PC-9 (cell line): ENCODE data around the gene SNAI3. TPM values are rescaled to one million over a fixed set of nuclear protein-coding genes. Genes with fewer than 3 reads are reported as not detected.

Experiments
- BruUV-seq: library from RNA; stranded (reverse); fragments of 400-500 nt; replicated peaks from 2 replicates; lab custom pipeline; 2021; lab: Mats Ljungman, UMichigan
- CTCF ChIA-PET: fragments of 300-600 bp; sonication (Branson Sonifier 250); formaldehyde crosslinking; loops from one replicate; lab custom pipeline; 2022; ENCODE audit warnings: antibody characterized with exemption; lab: Charles Lee
- POLR2A ChIA-PET: fragments of 300-600 bp; sonication (Branson Sonifier 250); formaldehyde crosslinking; loops from one replicate; lab custom pipeline; 2022; ENCODE audit warnings: antibody characterized with exemption; ENCODE audit not compliant: unreplicated experiment; lab: Charles Lee
- DNase-seq, 2 experiments: peaks; one replicate each; pipeline versions ENCODE4 v3.0.0 to v3.0.0-alpha.2; 2015 to 2022; ENCODE audit warnings: mixed read lengths in 1 of 2
- H2AFZ ChIP-seq: fragments of 200-600 bp; sonication (generic); 2 replicates; pipeline ENCODE4 v1.8.1; 2017; ENCODE audit warnings: antibody characterized with exemption
- H3F3A ChIP-seq: fragments of 200-600 bp; sonication (generic); 2 replicates; pipeline ENCODE4 v1.8.1; 2017; ENCODE audit warnings: antibody characterized with exemption, mild to moderate bottlenecking, low read depth; ENCODE audit not compliant: insufficient read depth
- H3K27ac ChIP-seq: fragments of 200-600 bp; sonication (generic); 2 replicates; pipeline ENCODE4 v1.6.1; 2016; ENCODE audit warnings: mixed run types
- H3K27me3 ChIP-seq: fragments of 200-600 bp; sonication (generic); 2 replicates; pipeline ENCODE4 v1.6.1; 2016; ENCODE audit warnings: low read depth, mixed run types; ENCODE audit not compliant: insufficient read depth
- H3K36me3 ChIP-seq: fragments of 200-600 bp; sonication (generic); 2 replicates; pipeline ENCODE4 v1.6.1; 2016; ENCODE audit warnings: low read depth, mixed run types
- H3K4me1 ChIP-seq: fragments of 200-600 bp; sonication (generic); replicated peaks from 2 replicates; pipeline ENCODE4 v1.6.1; 2016; ENCODE audit warnings: mixed run types; ENCODE audit not compliant: insufficient read depth
- H3K4me2 ChIP-seq: fragments of 200-600 bp; sonication (generic); 2 replicates; pipeline ENCODE4 v1.6.1; 2017; ENCODE audit warnings: mixed run types
- H3K4me3 ChIP-seq: fragments of 200-600 bp; sonication (generic); 2 replicates; pipeline ENCODE4 v1.6.1; 2016; ENCODE audit warnings: mixed run types
- H3K79me2 ChIP-seq: fragments of 200-600 bp; sonication (generic); 2 replicates; pipeline ENCODE4 v1.6.1; 2017; ENCODE audit warnings: low read depth, mixed run types
- H3K9me2 ChIP-seq: fragments of 200-600 bp; sonication (generic); 2 replicates; pipeline ENCODE4 v1.8.1; 2017; ENCODE audit warnings: mild to moderate bottlenecking; ENCODE audit not compliant: insufficient read depth
- H3K9me3 ChIP-seq: fragments of 200-600 bp; sonication (generic); 2 replicates; pipeline ENCODE4 v1.8.1; 2016; ENCODE audit warnings: low read depth; ENCODE audit not compliant: insufficient read depth
- H4K20me1 ChIP-seq: fragments of 200-600 bp; sonication (generic); 2 replicates; pipeline ENCODE4 v1.8.1; 2017; ENCODE audit not compliant: insufficient read depth
- CTCF ChIP-seq: fragments of 200-600 bp; sonication (generic); conservative IDR thresholded peaks from 2 replicates; pipeline ENCODE4 v1.6.1; 2017; ENCODE audit warnings: mixed run types, antibody characterized with exemption, mild to moderate bottlenecking, moderate library complexity
- EZH2 ChIP-seq: fragments of 200-600 bp; sonication (generic); IDR thresholded peaks from 2 replicates; pipeline ENCODE4 v1.8.0; 2017; ENCODE audit warnings: antibody characterized with exemption, low read depth
- intact Hi-C: fragments of 100-400 bp; cut with micrococcal nuclease; formaldehyde crosslinking; loops from one replicate; pipeline ENCODE4 v1.10.0; 2022; ENCODE audit not compliant: unreplicated experiment
- total RNA-seq: library from RNA; stranded (reverse); gene quantifications from 2 replicates; pipeline ENCODE4 v1.2.3, GENCODE V29; 2021

SNAI3 gene
- total RNA-seq, 1 experiment from 2014 or later = 1.3 TPM

- H2AFZ ChIP-seq = no peak overlapping the region
- no peak overlapping the region for H3K4me2 ChIP-seq
- ChIA-PET POLR2A (no interaction called here), CTCF (no interaction called here)
- H4K20me1 ChIP-seq = no peaks in the 10 kb centered on the region; the same call in 1 of the 2 replicates
- H3K9me2 ChIP-seq = no peaks in the 10 kb centered on the region
- peaks cover 11% of the 10 kb centered on the region; the same call in 1 of the 2 replicates for H3K79me2 ChIP-seq
- no peaks in the 10 kb centered on the region for H3K9me3 ChIP-seq
- DNase-seq = no peak
- no TSS peak for BruUV-seq
- H3K36me3 ChIP-seq = no peaks in the 10 kb centered on the region
- no peak overlapping the region for H3K4me3 ChIP-seq
- no peak overlapping the region for H3K27ac ChIP-seq
- H3K4me1 ChIP-seq = no peaks in the 10 kb centered on the region
- intact Hi-C loops = no loop called here
- H3K27me3 ChIP-seq = no peaks in the 10 kb centered on the region
- peaks cover 9% of the 10 kb centered on the region; the same call in 1 of the 2 replicates for H3F3A ChIP-seq
- TF ChIP-seq EZH2 (no peak), CTCF (no peak)
These were observed 30.5 kb downstream of the SNAI3 start for GRCh38 chr16:88655733-88656281.

GRCh38 chr16:88655053-88655732 is 31.1 kb downstream of the SNAI3 start:
- intact Hi-C loops = no loop called here
- Histone ChIP-seq H3K9me2 (no peaks in the 10 kb centered on the region), H3K27ac (no peak overlapping the region), H3K79me2 (peaks cover 9% of the 10 kb centered on the region; the same call in 1 of the 2 replicates), H3F3A (peaks cover 9% of the 10 kb centered on the region; the same call in 1 of the 2 replicates), H3K27me3 (no peaks in the 10 kb centered on the region), H3K4me3 (no peak overlapping the region), H4K20me1 (no peaks in the 10 kb centered on the region; the same call in 1 of the 2 replicates), H3K36me3 (no peaks in the 10 kb centered on the region), H2AFZ (no peak overlapping the region), H3K9me3 (no peaks in the 10 kb centered on the region), H3K4me1 (no peaks in the 10 kb centered on the region), H3K4me2 (no peak overlapping the region)
- ChIA-PET POLR2A (no interaction called here), CTCF (interaction anchor here (0.6 kb wide), 1 partner anchor 57 kb away, joined by 4 read pairs; no protein-coding TSS in a partner anchor)
- TF ChIP-seq EZH2 (no peak), CTCF (no peak)
- no TSS peak for BruUV-seq
- no peak for DNase-seq

GRCh38 chr16:88654363-88655052 is 31.8 kb downstream of the SNAI3 start:
- TF ChIP-seq EZH2 = no peak
- no peak for TF ChIP-seq CTCF
- H2AFZ ChIP-seq = no peak overlapping the region
- intact Hi-C loops = no loop called here
- no TSS peak for BruUV-seq
- H3K27me3 ChIP-seq = no peaks in the 10 kb centered on the region
- H3K4me2 ChIP-seq = no peak overlapping the region
- H3K27ac ChIP-seq = no peak overlapping the region
- ChIA-PET CTCF (interaction anchor here (0.6 kb wide), 1 partner anchor 57 kb away, joined by 4 read pairs; no protein-coding TSS in a partner anchor), POLR2A (interaction anchor here (0.5 kb wide), 1 partner anchor 8 kb away, joined by 3 read pairs; the partner anchor contains the start of gene MVD)
- no peak for DNase-seq
- H3F3A ChIP-seq = peaks cover 13% of the 10 kb centered on the region; the same call in 1 of the 2 replicates
- no peaks in the 10 kb centered on the region for H3K36me3 ChIP-seq
- no peaks in the 10 kb centered on the region for H3K9me2 ChIP-seq
- H3K79me2 ChIP-seq = 0 out of 2 replicates have a peak, but pooled peaks cover 6% of the 10 kb centered on the region
- no peaks in the 10 kb centered on the region for H3K9me3 ChIP-seq
- H3K4me3 ChIP-seq = no peak overlapping the region
- no peaks in the 10 kb centered on the region for H3K4me1 ChIP-seq
- peaks cover 6% of the 10 kb centered on the region; the same call in 1 of the 2 replicates for H4K20me1 ChIP-seq
